GM23338 (cell line): ENCODE measurements around the gene PPFIBP1. TPM values are rescaled to one million over a fixed set of nuclear protein-coding genes. Genes with fewer than 3 reads are reported as not detected.
A peak's percentile ranks its signal among the peaks of the same experiment; 100 is the strongest.

Source experiments
- ATAC-seq: fragments of 200-7000 bp; cut with Tn5 transposase; 3 replicates; pipeline ENCODE4 v1.9.1; 2020
- DNase-seq: peaks from one replicate; pipeline ENCODE4 v3.0.0-alpha.2; 2015; ENCODE audit warnings: low spot score
- H2AFZ ChIP-seq: fragments of 200-600 bp; sonication (generic); 2 replicates; pipeline ENCODE4 v1.8.0; 2016; ENCODE audit warnings: antibody characterized with exemption, mild to moderate bottlenecking, moderate library complexity
- H3F3A ChIP-seq: fragments of 200-600 bp; sonication (generic); replicated peaks from 2 replicates; pipeline ENCODE4 v1.8.0; 2017; ENCODE audit warnings: antibody characterized with exemption, mixed run types, low read depth
- H3K27ac ChIP-seq: fragments of 200-600 bp; sonication (generic); 2 replicates; pipeline ENCODE4 v1.6.1; 2016; ENCODE audit warnings: low read depth
- H3K27me3 ChIP-seq: fragments of 200-600 bp; sonication (generic); 2 replicates; pipeline ENCODE4 v1.8.0; 2016; ENCODE audit warnings: mild to moderate bottlenecking, mixed run types, moderate library complexity; ENCODE audit not compliant: insufficient read depth
- H3K36me3 ChIP-seq: fragments of 200-600 bp; sonication (generic); 2 replicates; pipeline ENCODE4 v1.8.0; 2016; ENCODE audit warnings: mild to moderate bottlenecking; ENCODE audit not compliant: insufficient read depth
- H3K4me1 ChIP-seq: fragments of 200-600 bp; sonication (generic); 2 replicates; pipeline ENCODE4 v1.8.0; 2016; ENCODE audit warnings: mild to moderate bottlenecking, moderate library complexity; ENCODE audit not compliant: insufficient read depth
- H3K4me2 ChIP-seq: fragments of 200-600 bp; sonication (generic); 2 replicates; pipeline ENCODE4 v1.7.1; 2017; ENCODE audit warnings: mixed run types
- H3K4me3 ChIP-seq: fragments of 200-600 bp; sonication (generic); 2 replicates; pipeline ENCODE4 v1.6.1; 2016; ENCODE audit warnings: mixed run types
- H3K79me2 ChIP-seq: fragments of 200-600 bp; sonication (generic); replicated peaks from 2 replicates; pipeline ENCODE4 v1.8.0; 2017; ENCODE audit warnings: mild to moderate bottlenecking; ENCODE audit not compliant: insufficient read depth
- H3K9me2 ChIP-seq: fragments of 200-600 bp; sonication (generic); 2 replicates; pipeline ENCODE4 v1.8.0; 2017; ENCODE audit not compliant: insufficient read depth
- H4K20me1 ChIP-seq: fragments of 200-600 bp; sonication (generic); replicated peaks from 2 replicates; pipeline ENCODE4 v1.8.0; 2017; ENCODE audit warnings: mild to moderate bottlenecking; ENCODE audit not compliant: insufficient read depth
- H3K27ac Mint-ChIP-seq: 2 replicates; pipeline ENCODE4 v1.8.0; 2020; ENCODE audit warnings: inconsistent platforms, mild to moderate bottlenecking, moderate library complexity, mixed read lengths
- H3K27me3 Mint-ChIP-seq: 3 replicates; pipeline ENCODE4 v1.8.0; 2022; ENCODE audit warnings: low read depth, mild to moderate bottlenecking, moderate library complexity, mixed read lengths, inconsistent platforms; ENCODE audit not compliant: insufficient read depth, poor library complexity
- H3K36me3 Mint-ChIP-seq: 3 replicates; pipeline ENCODE4 v1.8.0; 2021; ENCODE audit warnings: low read depth, mild to moderate bottlenecking, inconsistent platforms, moderate library complexity, mixed read lengths
- H3K4me1 Mint-ChIP-seq: 3 replicates; pipeline ENCODE4 v1.8.0; 2020; ENCODE audit warnings: mild to moderate bottlenecking, inconsistent platforms, mixed read lengths
- H3K4me3 Mint-ChIP-seq: 3 replicates; pipeline ENCODE4 v1.8.0; 2021; ENCODE audit warnings: moderate library complexity, mild to moderate bottlenecking, inconsistent platforms, mixed read lengths
- H3K9me3 Mint-ChIP-seq: 3 replicates; pipeline ENCODE4 v1.8.0; 2020; ENCODE audit warnings: moderate library complexity, mild to moderate bottlenecking, inconsistent platforms, mixed read lengths
- CTCF ChIP-seq, 2 experiments: fragments of 200-600 bp in 1 of 2; sonication (generic) in 1 of 2; conservative IDR thresholded peaks; 2 replicates each; pipeline versions ENCODE4 v1.5.1 to v1.6.1; 2016 to 2017; ENCODE audit warnings: antibody characterized with exemption in 2 of 2, low read depth in 2 of 2, mild to moderate bottlenecking in 2 of 2, moderate library complexity in 1 of 2
- ETS1 ChIP-seq: IDR thresholded peaks from 2 replicates; pipeline ENCODE4 v1.6.1; 2016; ENCODE audit warnings: antibody characterized with exemption
- JUNB ChIP-seq: IDR thresholded peaks from one replicate; pipeline ENCODE4 v1.6.1; 2016; ENCODE audit warnings: antibody characterized with exemption; ENCODE audit not compliant: unreplicated experiment
- NANOG ChIP-seq: IDR thresholded peaks from 2 replicates; pipeline ENCODE4 v1.6.1; 2016; ENCODE audit warnings: antibody characterized with exemption, borderline replicate concordance
- POLR2AphosphoS5 ChIP-seq: IDR thresholded peaks from 2 replicates; pipeline ENCODE4 v1.6.1; 2016; ENCODE audit warnings: antibody characterized with exemption, low read depth
- REST ChIP-seq: IDR thresholded peaks from one replicate; pipeline ENCODE4 v1.6.1; 2018; ENCODE audit warnings: antibody characterized with exemption; ENCODE audit not compliant: unreplicated experiment
- ZNF114 ChIP-seq: fragments of 250-450 bp; sonication (Bioruptor Pico); IDR thresholded peaks from 2 replicates; pipeline ENCODE4 v1.5.0; 2020; ENCODE audit warnings: mild to moderate bottlenecking, moderate library complexity
- ZNF331 ChIP-seq: fragments of 250-450 bp; sonication (Bioruptor Pico); IDR thresholded peaks from 2 replicates; pipeline ENCODE4 v1.5.0; 2020; ENCODE audit warnings: low read depth, mild to moderate bottlenecking, moderate library complexity
- polyA plus RNA-seq: library from polyadenylated mRNA; unstranded; fragments of >200 nt; fragmentation: Nextera tagmentation; extraction: Ambion mirVana; gene quantifications from 2 replicates; pipeline ENCODE4 v1.2.1, GENCODE V29; 2016
- total RNA-seq: library from RNA; depleted of rRNA; stranded (reverse); fragments of >200 nt; shearing (Covaris generic); gene quantifications from 2 replicates; pipeline ENCODE4 v1.2.3, GENCODE V29; 2014
- TF ChIP-seq, protein P1 (sequence below): fragments of 250-450 bp; sonication (Bioruptor Pico); IDR thresholded peaks from 2 replicates; pipeline ENCODE4 v1.5.0; 2020; ENCODE audit warnings: mild to moderate bottlenecking, moderate library complexity

PPFIBP1 gene
- total and polyA plus RNA-seq, 2 experiments from 2014 or later = 33.2 to 41.9 TPM

- no peak overlapping the region for H3K4me3 Mint-ChIP-seq
- peaks cover 7% of the 10 kb centered on the region; the same call in 1 of the 2 replicates for H3K79me2 ChIP-seq
- H3K27ac Mint-ChIP-seq = no peak overlapping the region
- peaks cover 29% of the 10 kb centered on the region for H3K36me3 Mint-ChIP-seq
- no peaks in the 10 kb centered on the region for H3K9me3 Mint-ChIP-seq
- peaks cover 14% of the 10 kb centered on the region; the same call in 1 of the 2 replicates for H4K20me1 ChIP-seq
- no peak overlapping the region for H3K4me2 ChIP-seq
- H3K4me1 Mint-ChIP-seq = no peaks in the 10 kb centered on the region
- H3K27me3 ChIP-seq = no peaks in the 10 kb centered on the region
- H3K27ac ChIP-seq = peak overlapping the region; percentile 26; the same call in 1 of the 2 replicates
- ATAC-seq = no peak
- H3K36me3 ChIP-seq = peaks cover 43% of the 10 kb centered on the region
- H3K27me3 Mint-ChIP-seq = peaks cover 1% of the 10 kb centered on the region
- no peaks in the 10 kb centered on the region for H3K9me2 ChIP-seq
- H3K4me3 ChIP-seq = no peak overlapping the region
- H3F3A ChIP-seq = no peaks in the 10 kb centered on the region
- H3K4me1 ChIP-seq = no peaks in the 10 kb centered on the region
- no peak for DNase-seq
- TF ChIP-seq POLR2AphosphoS5 (no peak), JUNB (no peak)
- H2AFZ ChIP-seq = no peak overlapping the region
These were observed 199.2 kb downstream of the PPFIBP1 start for GRCh38 chr12:27723212-27723611.

DNA sequence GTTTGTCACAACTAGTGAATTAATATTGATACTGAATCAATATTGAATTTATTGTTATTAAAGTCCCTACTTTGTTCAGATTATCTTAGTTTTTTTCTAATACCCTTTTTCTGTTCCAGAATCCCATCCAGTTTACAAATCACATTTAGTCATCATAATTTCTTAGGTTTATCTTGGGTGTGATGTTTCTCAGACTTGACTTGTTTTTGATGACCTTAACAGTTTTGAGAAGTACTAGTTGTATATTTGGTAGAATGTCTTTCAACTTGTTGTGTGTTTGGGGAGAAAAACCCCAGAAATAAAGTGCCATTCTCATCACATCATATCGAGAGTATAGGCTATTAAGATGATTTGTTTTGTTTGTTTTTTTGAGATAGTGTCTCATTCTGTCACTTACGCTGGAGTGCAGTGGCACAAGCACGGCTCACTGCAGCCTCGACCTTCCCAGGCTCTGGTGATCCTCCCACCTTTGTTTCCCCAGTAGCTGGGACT lies 206.1 kb downstream of the PPFIBP1 start:
- Mint-ChIP-seq H3K9me3 (no peaks in the 10 kb centered on the region), H3K36me3 (peaks cover 39% of the 10 kb centered on the region), H3K4me1 (no peaks in the 10 kb centered on the region), H3K4me3 (no peak overlapping the region), H3K27ac (no peak overlapping the region), H3K27me3 (no peaks in the 10 kb centered on the region)
- no peaks in the 10 kb centered on the region for H3F3A ChIP-seq
- no peak overlapping the region for H2AFZ ChIP-seq
- DNase-seq (no peak), ATAC-seq (no peak)
- H3K36me3 ChIP-seq = peaks cover 12% of the 10 kb centered on the region; the same call in 1 of the 2 replicates
- H3K27ac ChIP-seq = no peak overlapping the region
- no peaks in the 10 kb centered on the region for H3K4me1 ChIP-seq
- H3K4me3 ChIP-seq = no peak overlapping the region
- no peaks in the 10 kb centered on the region for H4K20me1 ChIP-seq
- no peaks in the 10 kb centered on the region for H3K9me2 ChIP-seq
- H3K27me3 ChIP-seq = no peaks in the 10 kb centered on the region
- no peaks in the 10 kb centered on the region for H3K79me2 ChIP-seq
- H3K4me2 ChIP-seq = no peak overlapping the region
- TF ChIP-seq, protein P1, sequence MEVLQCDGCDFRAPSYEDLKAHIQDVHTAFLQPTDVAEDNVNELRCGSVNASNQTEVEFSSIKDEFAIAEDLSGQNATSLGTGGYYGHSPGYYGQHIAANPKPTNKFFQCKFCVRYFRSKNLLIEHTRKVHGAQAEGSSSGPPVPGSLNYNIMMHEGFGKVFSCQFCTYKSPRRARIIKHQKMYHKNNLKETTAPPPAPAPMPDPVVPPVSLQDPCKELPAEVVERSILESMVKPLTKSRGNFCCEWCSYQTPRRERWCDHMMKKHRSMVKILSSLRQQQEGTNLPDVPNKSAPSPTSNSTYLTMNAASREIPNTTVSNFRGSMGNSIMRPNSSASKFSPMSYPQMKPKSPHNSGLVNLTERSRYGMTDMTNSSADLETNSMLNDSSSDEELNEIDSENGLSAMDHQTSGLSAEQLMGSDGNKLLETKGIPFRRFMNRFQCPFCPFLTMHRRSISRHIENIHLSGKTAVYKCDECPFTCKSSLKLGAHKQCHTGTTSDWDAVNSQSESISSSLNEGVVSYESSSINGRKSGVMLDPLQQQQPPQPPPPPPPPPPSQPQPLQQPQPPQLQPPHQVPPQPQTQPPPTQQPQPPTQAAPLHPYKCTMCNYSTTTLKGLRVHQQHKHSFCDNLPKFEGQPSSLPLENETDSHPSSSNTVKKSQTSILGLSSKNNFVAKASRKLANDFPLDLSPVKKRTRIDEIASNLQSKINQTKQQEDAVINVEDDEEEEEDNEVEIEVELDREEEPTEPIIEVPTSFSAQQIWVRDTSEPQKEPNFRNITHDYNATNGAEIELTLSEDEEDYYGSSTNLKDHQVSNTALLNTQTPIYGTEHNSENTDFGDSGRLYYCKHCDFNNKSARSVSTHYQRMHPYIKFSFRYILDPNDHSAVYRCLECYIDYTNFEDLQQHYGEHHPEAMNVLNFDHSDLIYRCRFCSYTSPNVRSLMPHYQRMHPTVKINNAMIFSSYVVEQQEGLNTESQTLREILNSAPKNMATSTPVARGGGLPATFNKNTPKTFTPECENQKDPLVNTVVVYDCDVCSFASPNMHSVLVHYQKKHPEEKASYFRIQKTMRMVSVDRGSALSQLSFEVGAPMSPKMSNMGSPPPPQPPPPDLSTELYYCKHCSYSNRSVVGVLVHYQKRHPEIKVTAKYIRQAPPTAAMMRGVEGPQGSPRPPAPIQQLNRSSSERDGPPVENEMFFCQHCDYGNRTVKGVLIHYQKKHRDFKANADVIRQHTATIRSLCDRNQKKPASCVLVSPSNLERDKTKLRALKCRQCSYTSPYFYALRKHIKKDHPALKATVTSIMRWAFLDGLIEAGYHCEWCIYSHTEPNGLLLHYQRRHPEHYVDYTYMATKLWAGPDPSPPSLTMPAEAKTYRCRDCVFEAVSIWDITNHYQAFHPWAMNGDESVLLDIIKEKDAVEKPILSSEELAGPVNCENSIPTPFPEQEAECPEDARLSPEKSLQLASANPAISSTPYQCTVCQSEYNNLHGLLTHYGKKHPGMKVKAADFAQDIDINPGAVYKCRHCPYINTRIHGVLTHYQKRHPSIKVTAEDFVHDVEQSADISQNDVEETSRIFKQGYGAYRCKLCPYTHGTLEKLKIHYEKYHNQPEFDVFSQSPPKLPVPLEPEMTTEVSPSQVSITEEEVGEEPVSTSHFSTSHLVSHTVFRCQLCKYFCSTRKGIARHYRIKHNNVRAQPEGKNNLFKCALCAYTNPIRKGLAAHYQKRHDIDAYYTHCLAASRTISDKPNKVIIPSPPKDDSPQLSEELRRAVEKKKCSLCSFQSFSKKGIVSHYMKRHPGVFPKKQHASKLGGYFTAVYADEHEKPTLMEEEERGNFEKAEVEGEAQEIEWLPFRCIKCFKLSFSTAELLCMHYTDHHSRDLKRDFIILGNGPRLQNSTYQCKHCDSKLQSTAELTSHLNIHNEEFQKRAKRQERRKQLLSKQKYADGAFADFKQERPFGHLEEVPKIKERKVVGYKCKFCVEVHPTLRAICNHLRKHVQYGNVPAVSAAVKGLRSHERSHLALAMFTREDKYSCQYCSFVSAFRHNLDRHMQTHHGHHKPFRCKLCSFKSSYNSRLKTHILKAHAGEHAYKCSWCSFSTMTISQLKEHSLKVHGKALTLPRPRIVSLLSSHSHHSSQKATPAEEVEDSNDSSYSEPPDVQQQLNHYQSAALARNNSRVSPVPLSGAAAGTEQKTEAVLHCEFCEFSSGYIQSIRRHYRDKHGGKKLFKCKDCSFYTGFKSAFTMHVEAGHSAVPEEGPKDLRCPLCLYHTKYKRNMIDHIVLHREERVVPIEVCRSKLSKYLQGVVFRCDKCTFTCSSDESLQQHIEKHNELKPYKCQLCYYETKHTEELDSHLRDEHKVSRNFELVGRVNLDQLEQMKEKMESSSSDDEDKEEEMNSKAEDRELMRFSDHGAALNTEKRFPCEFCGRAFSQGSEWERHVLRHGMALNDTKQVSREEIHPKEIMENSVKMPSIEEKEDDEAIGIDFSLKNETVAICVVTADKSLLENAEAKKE (CRISPR knock-in tag) = no peak
- TF ChIP-seq POLR2AphosphoS5 (no peak), ZNF114 (CRISPR knock-in tag) (no peak), NANOG (no peak), ETS1 (no peak), ZNF331 (CRISPR knock-in tag) (no peak), CTCF (conservative IDR thresholded peaks at IDR 0.05; ENCODE audit: low read depth in 2 of 2) (no peak), REST (no peak)
